Natural killer cell (primary cell): ENCODE measurements around the gene MTHFD2L. TPM values are rescaled to one million over a fixed set of nuclear protein-coding genes. Genes with fewer than 3 reads are reported as not detected.
"Not testable (repeated sequence)": the region's sequence is repeated elsewhere in the genome, so short reads cannot be mapped to it uniquely, and the experiment has no call there.

Source experiments
- ATAC-seq, 3 donors: fragments of 150-1000 bp in 2 of 3; fragments of 200-7000 bp in 1 of 3; cut with Tn5 transposase; 1 replicate in 1 of 3; 2 replicates in 2 of 3; pipeline ENCODE4 v1.10.0; 2021; ENCODE audit warnings: mild to moderate bottlenecking in 2 of 3, moderate library complexity in 2 of 3
- DNase-seq, 2 donors: peaks; one replicate each; pipeline versions ENCODE4 v3.0.0 to v3.0.0-alpha.2; 2013 to 2021; ENCODE audit warnings: mixed read lengths in 1 of 2
- H3K27ac ChIP-seq: one replicate; pipeline ENCODE4 v1.5.1; 2013; ENCODE audit warnings: mild to moderate bottlenecking, low read length
- H3K27me3 ChIP-seq: one replicate; pipeline ENCODE4 v1.6.1; 2013; ENCODE audit warnings: low read length; ENCODE audit not compliant: control insufficient read depth, insufficient read depth
- H3K36me3 ChIP-seq: one replicate; pipeline ENCODE4 v1.6.1; 2013; ENCODE audit warnings: low read length; ENCODE audit not compliant: control insufficient read depth, insufficient read depth
- H3K4me1 ChIP-seq: one replicate; pipeline ENCODE4 v1.6.1; 2013; ENCODE audit warnings: low read length; ENCODE audit not compliant: control insufficient read depth, insufficient read depth
- H3K4me3 ChIP-seq: one replicate; pipeline ENCODE4 v1.5.1; 2013; ENCODE audit warnings: low read length
- H3K9me3 ChIP-seq: one replicate; pipeline ENCODE4 v1.6.1; 2013; ENCODE audit warnings: low read length; ENCODE audit not compliant: control insufficient read depth, insufficient read depth
- H3K27ac Mint-ChIP-seq, 2 donors: one replicate each; pipeline ENCODE4 v1.8.0; 2022; ENCODE audit warnings: mild to moderate bottlenecking in 2 of 2, mixed read lengths in 2 of 2, moderate library complexity in 1 of 2
- H3K27me3 Mint-ChIP-seq, 2 donors: one replicate each; pipeline ENCODE4 v1.8.0; 2022; ENCODE audit warnings: low read depth in 2 of 2, mixed read lengths in 2 of 2
- H3K36me3 Mint-ChIP-seq: one replicate; pipeline ENCODE4 v1.8.0; 2022; ENCODE audit warnings: mixed read lengths
- H3K4me1 Mint-ChIP-seq, 2 donors: one replicate each; pipeline ENCODE4 v1.8.0; 2022; ENCODE audit warnings: mixed read lengths in 2 of 2
- H3K4me3 Mint-ChIP-seq: one replicate; pipeline ENCODE4 v1.8.0; 2022; ENCODE audit warnings: mild to moderate bottlenecking, moderate library complexity, mixed read lengths
- H3K9me3 Mint-ChIP-seq, 2 donors: one replicate each; pipeline ENCODE4 v1.8.0; 2022; ENCODE audit warnings: mixed read lengths in 2 of 2
- CTCF ChIP-seq: fragments of 200-600 bp; IDR thresholded peaks from one replicate; pipeline ENCODE4 v1.8.0; 2022; ENCODE audit warnings: antibody characterized with exemption
- WGBS: methylation state at CpG from one replicate; pipeline ENCODE4 v1.1.7; 2013; ENCODE audit warnings: missing lambda C conversion rate; ENCODE audit not compliant: insufficient coverage; 5-methylcytosine and 5-hydroxymethylcytosine counted together
- intact Hi-C: fragments of 100-400 bp; cut with micrococcal nuclease; formaldehyde crosslinking; loops from one replicate; pipeline ENCODE4 v1.14.2; 2022
- total RNA-seq, 4 donors: library from RNA; stranded (reverse); fragments of 120-200 nt in 1 of 4; gene quantifications; one replicate each; pipeline versions ENCODE4 v1.2.3 to v1.2.4, GENCODE V29; 2013 to 2022

Gene MTHFD2L
- total RNA-seq, 3 donors from 2014 or later (not counting 1 experiment from before 2014, with no cell fraction given), result 9.5 to 11.7 (median 10.4) TPM

DNA sequence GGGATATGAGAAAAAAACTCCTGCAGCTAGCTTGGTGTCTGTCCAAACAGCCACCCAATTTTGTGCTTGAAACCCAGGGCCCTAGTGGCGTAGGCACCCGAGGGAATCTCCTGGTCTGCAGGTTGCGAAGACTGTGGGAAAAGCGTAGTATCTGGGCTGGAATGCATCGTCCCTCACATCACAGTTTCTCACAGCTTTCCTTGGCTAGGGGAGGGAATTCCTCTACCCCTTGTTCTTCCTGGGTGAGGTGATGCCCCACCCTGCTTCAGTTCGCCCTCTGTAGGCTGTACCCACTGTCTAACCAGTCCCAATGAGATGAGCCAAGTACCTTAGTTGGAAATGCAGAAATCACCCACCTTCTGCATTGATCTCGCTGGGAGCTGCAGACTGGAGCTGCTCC is 57.3 kb downstream of the MTHFD2L start:
- H3K9me3 Mint-ChIP-seq, H3K27me3 ChIP-seq, H3K36me3 ChIP-seq, H3K4me3 Mint-ChIP-seq, H3K9me3 ChIP-seq, H3K4me1 ChIP-seq, H3K36me3 Mint-ChIP-seq, DNase-seq, intact Hi-C loops, H3K27ac ChIP-seq, H3K4me1 Mint-ChIP-seq, H3K27me3 Mint-ChIP-seq, ATAC-seq, H3K4me3 ChIP-seq, H3K27ac Mint-ChIP-seq: not testable (repeated sequence)
- 98% methylated on average over 5 of the region's 7 CpGs for WGBS

GRCh38 chr4:74217365-74217764 is 59.4 kb downstream of the MTHFD2L start:
- intact Hi-C loops, result no loop called here
- Mint-ChIP-seq H3K4me1 (no peaks in the 10 kb centered on the region), H3K36me3 (no peaks in the 10 kb centered on the region), H3K27me3 (no peaks in the 10 kb centered on the region), H3K4me3 (no peak overlapping the region), H3K9me3 (peaks cover 0 to 4% of the 10 kb centered on the region in 2 donors), H3K27ac (no peak overlapping the region)
- H3K27ac ChIP-seq, result no peak overlapping the region
- DNase-seq, result no peak
- WGBS, result 56% methylated on average over 3 of the region's 3 CpGs
- no peaks in the 10 kb centered on the region for H3K9me3 ChIP-seq
- no peaks in the 10 kb centered on the region for H3K36me3 ChIP-seq
- H3K4me1 ChIP-seq, result no peaks in the 10 kb centered on the region
- no peak for TF ChIP-seq CTCF
- no peaks in the 10 kb centered on the region for H3K27me3 ChIP-seq
- no peak overlapping the region for H3K4me3 ChIP-seq
- no peak for ATAC-seq

- H3K36me3 ChIP-seq, result no peaks in the 10 kb centered on the region
- H3K27ac ChIP-seq, result no peak overlapping the region
- DNase-seq, result no peak
- no peaks in the 10 kb centered on the region for H3K27me3 Mint-ChIP-seq
- no peak overlapping the region for H3K27ac Mint-ChIP-seq
- H3K27me3 ChIP-seq, result no peaks in the 10 kb centered on the region
- ATAC-seq, result no peak
- no peak overlapping the region for H3K4me3 ChIP-seq
- 97% methylated on average over 3 of the region's 4 CpGs for WGBS
- H3K4me3 Mint-ChIP-seq, result no peak overlapping the region
- no peak for TF ChIP-seq CTCF
- H3K4me1 ChIP-seq, result no peaks in the 10 kb centered on the region
- H3K4me1 Mint-ChIP-seq, result no peaks in the 10 kb centered on the region
- H3K9me3 ChIP-seq, result no peaks in the 10 kb centered on the region
- intact Hi-C loops, result no loop called here
- H3K9me3 Mint-ChIP-seq, result peaks cover 0 to 2% of the 10 kb centered on the region in 2 donors
- no peaks in the 10 kb centered on the region for H3K36me3 Mint-ChIP-seq
Observed at GRCh38 chr4:74218201-74218600, 60.3 kb downstream of the MTHFD2L start.

DNA sequence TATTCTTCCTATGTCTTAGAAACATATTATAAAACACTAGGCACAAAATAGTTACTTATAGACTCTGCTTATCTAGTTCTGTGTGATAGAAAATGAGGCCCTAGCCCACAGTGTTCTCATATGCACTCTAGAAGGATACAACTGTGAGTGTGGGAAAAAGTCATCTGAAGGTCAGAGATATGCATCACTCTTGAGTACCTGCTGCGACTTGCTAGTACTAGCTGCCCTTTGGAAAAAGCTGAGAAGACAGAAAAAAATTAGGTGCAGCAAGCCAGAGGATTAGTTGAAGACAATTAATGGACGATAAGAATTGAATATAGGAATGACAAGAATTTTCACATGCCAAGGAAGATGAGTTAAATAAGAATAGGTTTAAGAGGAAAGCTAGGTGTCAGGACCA is 61.3 kb downstream of the MTHFD2L start:
- Mint-ChIP-seq H3K36me3 (no peaks in the 10 kb centered on the region), H3K27me3 (no peaks in the 10 kb centered on the region), H3K4me1 (no peaks in the 10 kb centered on the region), H3K4me3 (no peak overlapping the region), H3K9me3 (peaks cover 0 to 2% of the 10 kb centered on the region in 2 donors), H3K27ac (no peak overlapping the region)
- Histone ChIP-seq H3K27me3 (no peaks in the 10 kb centered on the region), H3K4me3 (no peak overlapping the region), H3K9me3 (no peaks in the 10 kb centered on the region), H3K27ac (no peak overlapping the region), H3K4me1 (no peaks in the 10 kb centered on the region), H3K36me3 (no peaks in the 10 kb centered on the region)
- DNase-seq, result no peak
- 88% methylated on average over 2 of the region's 2 CpGs for WGBS
- intact Hi-C loops, result no loop called here
- ATAC-seq, result no peak
- TF ChIP-seq CTCF, result no peak
